Neutrophil (primary cell): Measurements from ENCODE around the gene RRP1B.

Source experiments
- H3K27ac ChIP-seq: fragments of 200-600 bp; sonication (generic); 2 replicates; pipeline ENCODE4 v1.5.1; 2016; ENCODE audit warnings: mild to moderate bottlenecking, moderate library complexity
- H3K27me3 ChIP-seq: fragments of 200-600 bp; sonication (generic); 2 replicates; pipeline ENCODE4 v1.6.0; 2016; ENCODE audit warnings: mild to moderate bottlenecking
- H3K36me3 ChIP-seq: fragments of 200-600 bp; sonication (generic); 2 replicates; pipeline ENCODE4 v1.5.1; 2017
- H3K4me1 ChIP-seq, 2 experiments: fragments of 200-600 bp in 1 of 2; sonication (generic) in 1 of 2; 1 replicate in 1 of 2; 2 replicates in 1 of 2; pipeline versions ENCODE4 v1.5.1 to v1.6.1; 2013 to 2016; ENCODE audit warnings: low read depth in 1 of 2, low read length in 1 of 2, mild to moderate bottlenecking in 1 of 2, moderate library complexity in 1 of 2; ENCODE audit not compliant: control insufficient read depth in 1 of 2, insufficient read depth in 1 of 2
- H3K4me3 ChIP-seq, 2 experiments: fragments of 200-600 bp in 1 of 2; sonication (generic) in 1 of 2; 1 replicate in 1 of 2; 2 replicates in 1 of 2; pipeline ENCODE4 v1.5.1; 2013 to 2016; ENCODE audit warnings: low read depth in 1 of 2, low read length in 1 of 2, mild to moderate bottlenecking in 1 of 2, moderate library complexity in 1 of 2
- H3K9me3 ChIP-seq: fragments of 200-600 bp; sonication (generic); 2 replicates; pipeline ENCODE4 v1.5.1; 2016
- TF ChIP-seq, protein P1 (sequence below): fragments of 200-600 bp; sonication (generic); IDR thresholded peaks from 2 replicates; pipeline ENCODE4 v1.5.1; 2016; ENCODE audit warnings: antibody characterized with exemption

The RRP1B gene

DNA sequence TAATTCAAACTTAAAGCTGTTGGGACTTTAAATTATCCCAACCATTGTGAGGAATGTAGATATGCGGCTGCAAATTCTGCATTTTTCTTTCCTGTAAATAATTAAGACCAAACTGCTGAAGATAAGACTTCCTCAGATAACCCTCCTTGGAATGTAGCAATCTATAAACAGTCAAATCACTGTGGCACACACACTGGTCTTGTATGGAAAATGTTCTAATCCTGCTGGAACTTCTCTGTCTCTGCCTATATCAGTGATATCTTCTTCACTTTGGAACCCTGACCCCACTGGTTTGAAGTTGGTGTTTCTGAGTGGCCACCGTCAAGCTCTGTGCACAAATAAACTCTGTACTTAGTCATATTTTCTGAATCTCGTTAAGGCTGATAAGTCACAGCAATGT, 33.0 kb upstream of the RRP1B start:
- no peaks in the 10 kb centered on the region for H3K4me1 ChIP-seq
- H3K9me3 ChIP-seq: no peaks in the 10 kb centered on the region
- no peaks in the 10 kb centered on the region for H3K36me3 ChIP-seq
- no peak overlapping the region for H3K27ac ChIP-seq
- TF ChIP-seq, protein P1, sequence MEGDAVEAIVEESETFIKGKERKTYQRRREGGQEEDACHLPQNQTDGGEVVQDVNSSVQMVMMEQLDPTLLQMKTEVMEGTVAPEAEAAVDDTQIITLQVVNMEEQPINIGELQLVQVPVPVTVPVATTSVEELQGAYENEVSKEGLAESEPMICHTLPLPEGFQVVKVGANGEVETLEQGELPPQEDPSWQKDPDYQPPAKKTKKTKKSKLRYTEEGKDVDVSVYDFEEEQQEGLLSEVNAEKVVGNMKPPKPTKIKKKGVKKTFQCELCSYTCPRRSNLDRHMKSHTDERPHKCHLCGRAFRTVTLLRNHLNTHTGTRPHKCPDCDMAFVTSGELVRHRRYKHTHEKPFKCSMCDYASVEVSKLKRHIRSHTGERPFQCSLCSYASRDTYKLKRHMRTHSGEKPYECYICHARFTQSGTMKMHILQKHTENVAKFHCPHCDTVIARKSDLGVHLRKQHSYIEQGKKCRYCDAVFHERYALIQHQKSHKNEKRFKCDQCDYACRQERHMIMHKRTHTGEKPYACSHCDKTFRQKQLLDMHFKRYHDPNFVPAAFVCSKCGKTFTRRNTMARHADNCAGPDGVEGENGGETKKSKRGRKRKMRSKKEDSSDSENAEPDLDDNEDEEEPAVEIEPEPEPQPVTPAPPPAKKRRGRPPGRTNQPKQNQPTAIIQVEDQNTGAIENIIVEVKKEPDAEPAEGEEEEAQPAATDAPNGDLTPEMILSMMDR: no peak
- H3K27me3 ChIP-seq: peaks cover 10% of the 10 kb centered on the region
- H3K4me3 ChIP-seq: no peak overlapping the region

DNA sequence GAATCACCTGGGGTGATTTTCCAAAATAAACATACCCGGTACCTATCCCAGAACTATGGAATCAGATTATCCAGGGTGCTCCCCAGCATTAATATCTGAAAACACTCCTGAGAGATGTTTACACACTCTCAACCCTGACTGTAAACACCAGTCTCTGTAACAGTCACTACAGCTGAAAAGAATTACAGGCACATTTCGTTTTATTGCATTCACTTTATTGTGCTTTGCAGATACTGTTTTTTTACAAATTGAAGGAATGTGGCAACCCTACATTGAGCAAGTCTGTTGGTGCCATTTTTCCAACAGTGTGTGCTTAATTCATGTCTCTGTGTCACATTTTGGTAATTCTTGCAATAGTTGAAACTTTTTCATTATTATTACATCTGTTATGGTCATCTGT, 31.8 kb upstream of the RRP1B start:
- Histone ChIP-seq H3K27ac (no peak overlapping the region), H3K4me1 (no peaks in the 10 kb centered on the region), H3K36me3 (no peaks in the 10 kb centered on the region), H3K9me3 (no peaks in the 10 kb centered on the region), H3K4me3 (no peak overlapping the region), H3K27me3 (peaks cover 10% of the 10 kb centered on the region)
- TF ChIP-seq, protein P1: no peak

DNA sequence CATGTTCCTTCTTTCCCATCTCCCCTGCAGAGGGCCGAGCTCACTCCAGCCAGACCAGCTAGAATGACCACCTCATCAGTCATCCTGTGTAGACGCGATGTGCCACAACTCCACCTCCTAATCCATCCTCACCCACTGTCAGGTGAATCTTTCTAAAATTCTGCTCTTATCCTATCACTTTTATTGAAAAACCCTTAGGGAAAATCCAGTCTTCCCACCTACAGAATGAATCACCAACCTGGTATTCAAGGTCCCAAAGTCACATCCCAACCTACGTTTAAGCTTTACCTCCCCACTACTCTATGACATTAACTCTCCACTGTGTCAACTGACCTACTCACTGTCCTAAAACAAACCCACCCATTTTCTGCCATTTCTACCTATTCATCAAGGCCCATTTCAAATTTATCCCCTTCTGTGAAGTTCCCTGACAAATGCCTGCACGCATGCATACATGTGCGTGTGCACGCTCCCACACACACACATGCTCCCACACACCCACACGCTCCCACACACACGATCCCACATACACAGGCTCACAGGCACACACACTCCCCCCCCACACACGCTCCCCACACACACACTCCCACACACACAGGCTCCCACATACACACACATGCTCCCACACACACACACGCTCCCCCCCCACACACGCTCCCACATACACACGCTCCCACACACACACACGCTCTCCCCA, 27.8 kb upstream of the RRP1B start:
- Histone ChIP-seq H3K27ac (no peak overlapping the region), H3K36me3 (no peaks in the 10 kb centered on the region), H3K9me3 (no peaks in the 10 kb centered on the region), H3K4me3 (no peak overlapping the region), H3K4me1 (no peaks in the 10 kb centered on the region), H3K27me3 (no peaks in the 10 kb centered on the region)
- TF ChIP-seq, protein P1: no peak

DNA sequence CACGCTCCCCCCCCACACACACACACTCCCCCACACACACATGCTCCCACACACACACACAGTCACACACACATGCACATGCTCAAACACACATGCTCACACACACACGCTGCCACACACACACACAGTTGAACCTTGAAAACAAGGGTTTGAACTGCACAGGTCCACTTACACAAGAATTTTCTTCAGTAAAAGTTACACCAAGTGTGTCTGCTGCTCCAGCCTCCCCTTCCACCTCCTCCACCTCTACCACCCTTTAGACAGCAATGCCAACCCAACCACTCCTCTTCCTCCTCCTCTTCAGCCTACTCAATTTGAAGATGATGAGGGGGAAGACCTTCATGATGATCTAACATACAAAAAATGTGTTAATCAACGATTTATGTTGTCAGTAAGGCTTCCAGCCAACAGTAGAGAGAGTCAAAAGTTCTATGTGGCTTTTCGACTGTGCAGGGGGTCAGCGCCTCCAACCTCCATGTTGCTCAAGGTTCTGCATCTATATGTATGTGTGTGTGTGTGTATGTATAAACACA, 26.9 kb upstream of the RRP1B start:
- no peak overlapping the region for H3K4me3 ChIP-seq
- H3K9me3 ChIP-seq: no peaks in the 10 kb centered on the region
- TF ChIP-seq, protein P1: no peak
- no peak overlapping the region for H3K27ac ChIP-seq
- H3K27me3 ChIP-seq: no peaks in the 10 kb centered on the region
- H3K36me3 ChIP-seq: no peaks in the 10 kb centered on the region
- no peaks in the 10 kb centered on the region for H3K4me1 ChIP-seq

DNA sequence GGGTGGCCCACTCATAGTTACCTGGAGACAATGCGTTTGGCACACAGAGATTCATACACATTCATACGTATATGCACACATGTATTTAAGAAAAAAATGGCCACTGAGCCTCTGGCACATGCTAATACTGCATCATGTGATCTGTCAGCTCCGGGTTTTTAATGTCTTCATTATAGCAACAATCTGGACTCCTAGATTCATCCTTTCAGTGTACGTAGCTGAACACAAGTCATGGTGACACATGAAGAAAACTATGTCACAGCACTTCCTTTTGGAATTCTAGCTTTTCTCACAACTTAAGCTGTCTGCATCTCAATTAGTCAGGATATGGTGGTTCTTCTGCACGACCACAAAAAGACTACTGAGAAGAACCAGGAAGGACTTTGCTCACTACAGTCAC, 24.7 kb upstream of the RRP1B start:
- TF ChIP-seq, protein P1: no peak
- Histone ChIP-seq H3K27ac (no peak overlapping the region), H3K4me3 (no peak overlapping the region)

More for the DNA sequence above, 24.7 kb upstream of the RRP1B start:
- H3K9me3 ChIP-seq: no peaks in the 10 kb centered on the region
- H3K27me3 ChIP-seq: no peaks in the 10 kb centered on the region
- H3K36me3 ChIP-seq: no peaks in the 10 kb centered on the region
- no peaks in the 10 kb centered on the region for H3K4me1 ChIP-seq
